Measurements from ENCODE around the gene C1QL1. TPM values are rescaled to one million over a fixed set of nuclear protein-coding genes. Genes with fewer than 3 reads are reported as not detected.

C1QL1 gene
- total RNA-seq, 1 experiment from 2014 or later, result 3.5 TPM

GRCh38 chr17:44956998-44957981, 10.8 kb downstream of the C1QL1 start:
- POLR2A ChIA-PET, result interaction anchor here (0.7 kb wide), 1 partner anchor 493 kb away, joined by 3 read pairs; no protein-coding TSS in a partner anchor
- Histone ChIP-seq H2AFZ (ENCODE audit: low read depth, low read length, poor library complexity, severe bottlenecking) (no peak overlapping the region), H3K79me2 (ENCODE audit: insufficient read depth, low read length) (no peaks in the 10 kb centered on the region), H3K36me3 (ENCODE audit: control insufficient read depth in 1 of 2, insufficient read depth in 2 of 2, low read length in 2 of 2) (no peaks in the 10 kb centered on the region), H3K27me3 (ENCODE audit: insufficient read depth, low read length) (no peaks in the 10 kb centered on the region), H3K4me2 (ENCODE audit: low read length) (no peak overlapping the region), H3K4me3 (replicated peaks in 1 of 2; ENCODE audit: low read depth in 1 of 2, low read length in 2 of 2) (no peak overlapping the region), H3K9ac (ENCODE audit: low read length) (no peak overlapping the region), H3K9me3 (ENCODE audit: control insufficient read depth in 1 of 2, insufficient read depth in 1 of 2, low read depth in 1 of 2, low read length in 2 of 2) (no peaks in the 10 kb centered on the region), H4K20me1 (ENCODE audit: insufficient read depth) (no peaks in the 10 kb centered on the region), H3K27ac (ENCODE audit: low read depth, low read length) (no peak overlapping the region), H3K9me2 (ENCODE audit: insufficient read depth) (no peaks in the 10 kb centered on the region), H3K4me1 (ENCODE audit: control insufficient read depth in 1 of 2, insufficient read depth in 2 of 2, low read length in 2 of 2) (peaks cover 6 to 11% of the 10 kb centered on the region in 2 experiments)
- TF ChIP-seq CEBPB (IDR thresholded peaks at IDR 0.05; ENCODE audit: low read depth), result no peak
- TF ChIP-seq FOSL1 (IDR thresholded peaks at IDR 0.05; ENCODE audit: low read depth), result no peak
- TF ChIP-seq POLR2A (IDR thresholded peaks at IDR 0.05; ENCODE audit: borderline replicate concordance, extremely low read depth, insufficient read depth, insufficient read length), result no peak
- TF ChIP-seq EGR1 (IDR thresholded peaks at IDR 0.05; ENCODE audit: low read depth), result no peak
- TF ChIP-seq EZH2 (IDR thresholded peaks at IDR 0.05), result no peak
- TF ChIP-seq ZFX (IDR thresholded peaks at IDR 0.05), result no peak
- no peak for TF ChIP-seq SRF (IDR thresholded peaks at IDR 0.05; ENCODE audit: low read depth)
- TF ChIP-seq YY1 (IDR thresholded peaks at IDR 0.05; ENCODE audit: extremely low read depth, insufficient replicate concordance, low read depth, low read length), result no peak
- no TSS peak for BruUV-seq (replicated peaks)
- RAD21 ChIA-PET (ENCODE audit: low non-redundant PET in 1 of 2, low total read pairs in 2 of 2, uncharacterized antibody in 2 of 2, unreplicated experiment in 2 of 2), result no interaction called here
- intact Hi-C loops (cut with micrococcal nuclease), result no loop called here
- no peak for ATAC-seq
- no peak for DNase-seq (ENCODE audit: low read depth, low spot score)
- CTCF ChIA-PET, result no interaction called here

- no peaks in the 10 kb centered on the region for H3K27me3 ChIP-seq (ENCODE audit: insufficient read depth, low read length)
- H3K9me3 ChIP-seq (ENCODE audit: control insufficient read depth in 1 of 2, insufficient read depth in 1 of 2, low read depth in 1 of 2, low read length in 2 of 2), result no peaks in the 10 kb centered on the region
- H3K4me3 ChIP-seq (replicated peaks in 1 of 2; ENCODE audit: low read depth in 1 of 2, low read length in 2 of 2), result no peak overlapping the region
- DNase-seq (ENCODE audit: low read depth, low spot score) (no peak), ATAC-seq (no peak)
- BruUV-seq (replicated peaks), result no TSS peak
- H4K20me1 ChIP-seq (ENCODE audit: insufficient read depth), result no peaks in the 10 kb centered on the region
- ChIA-PET CTCF (no interaction called here), RAD21 (ENCODE audit: low non-redundant PET in 1 of 2, low total read pairs in 2 of 2, uncharacterized antibody in 2 of 2, unreplicated experiment in 2 of 2) (no interaction called here), POLR2A (no interaction called here)
- H3K79me2 ChIP-seq (ENCODE audit: insufficient read depth, low read length), result no peaks in the 10 kb centered on the region
- H2AFZ ChIP-seq (ENCODE audit: low read depth, low read length, poor library complexity, severe bottlenecking), result no peak overlapping the region
- no peaks in the 10 kb centered on the region for H3K36me3 ChIP-seq (ENCODE audit: control insufficient read depth in 1 of 2, insufficient read depth in 2 of 2, low read length in 2 of 2)
- H3K9me2 ChIP-seq (ENCODE audit: insufficient read depth), result no peaks in the 10 kb centered on the region
- no peak overlapping the region for H3K9ac ChIP-seq (ENCODE audit: low read length)
- peaks cover 5 to 9% of the 10 kb centered on the region in 2 experiments for H3K4me1 ChIP-seq (ENCODE audit: control insufficient read depth in 1 of 2, insufficient read depth in 2 of 2, low read length in 2 of 2)
- intact Hi-C loops (cut with micrococcal nuclease), result no loop called here
- H3K4me2 ChIP-seq (ENCODE audit: low read length), result no peak overlapping the region
- H3K27ac ChIP-seq (ENCODE audit: low read depth, low read length), result no peak overlapping the region
- TF ChIP-seq CEBPB (IDR thresholded peaks at IDR 0.05; ENCODE audit: low read depth), result no peak
- no peak for TF ChIP-seq SP1 (IDR thresholded peaks at IDR 0.05; ENCODE audit: low read depth)
- TF ChIP-seq, protein P1, sequence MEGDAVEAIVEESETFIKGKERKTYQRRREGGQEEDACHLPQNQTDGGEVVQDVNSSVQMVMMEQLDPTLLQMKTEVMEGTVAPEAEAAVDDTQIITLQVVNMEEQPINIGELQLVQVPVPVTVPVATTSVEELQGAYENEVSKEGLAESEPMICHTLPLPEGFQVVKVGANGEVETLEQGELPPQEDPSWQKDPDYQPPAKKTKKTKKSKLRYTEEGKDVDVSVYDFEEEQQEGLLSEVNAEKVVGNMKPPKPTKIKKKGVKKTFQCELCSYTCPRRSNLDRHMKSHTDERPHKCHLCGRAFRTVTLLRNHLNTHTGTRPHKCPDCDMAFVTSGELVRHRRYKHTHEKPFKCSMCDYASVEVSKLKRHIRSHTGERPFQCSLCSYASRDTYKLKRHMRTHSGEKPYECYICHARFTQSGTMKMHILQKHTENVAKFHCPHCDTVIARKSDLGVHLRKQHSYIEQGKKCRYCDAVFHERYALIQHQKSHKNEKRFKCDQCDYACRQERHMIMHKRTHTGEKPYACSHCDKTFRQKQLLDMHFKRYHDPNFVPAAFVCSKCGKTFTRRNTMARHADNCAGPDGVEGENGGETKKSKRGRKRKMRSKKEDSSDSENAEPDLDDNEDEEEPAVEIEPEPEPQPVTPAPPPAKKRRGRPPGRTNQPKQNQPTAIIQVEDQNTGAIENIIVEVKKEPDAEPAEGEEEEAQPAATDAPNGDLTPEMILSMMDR (IDR thresholded peaks at IDR 0.05 in 2 of 3, conservative IDR thresholded peaks at IDR 0.05 in 1 of 3; ENCODE audit: borderline replicate concordance in 1 of 3, insufficient read depth in 1 of 3, low read depth in 2 of 3, low read length in 2 of 3), result no peak
- no peak for TF ChIP-seq YY1 (IDR thresholded peaks at IDR 0.05; ENCODE audit: extremely low read depth, insufficient replicate concordance, low read depth, low read length)
- TF ChIP-seq, protein P2, sequence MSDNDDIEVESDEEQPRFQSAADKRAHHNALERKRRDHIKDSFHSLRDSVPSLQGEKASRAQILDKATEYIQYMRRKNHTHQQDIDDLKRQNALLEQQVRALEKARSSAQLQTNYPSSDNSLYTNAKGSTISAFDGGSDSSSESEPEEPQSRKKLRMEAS (IDR thresholded peaks at IDR 0.05), result no peak
- TF ChIP-seq FOSL1 (IDR thresholded peaks at IDR 0.05; ENCODE audit: low read depth), result no peak
- TF ChIP-seq, protein P3, sequence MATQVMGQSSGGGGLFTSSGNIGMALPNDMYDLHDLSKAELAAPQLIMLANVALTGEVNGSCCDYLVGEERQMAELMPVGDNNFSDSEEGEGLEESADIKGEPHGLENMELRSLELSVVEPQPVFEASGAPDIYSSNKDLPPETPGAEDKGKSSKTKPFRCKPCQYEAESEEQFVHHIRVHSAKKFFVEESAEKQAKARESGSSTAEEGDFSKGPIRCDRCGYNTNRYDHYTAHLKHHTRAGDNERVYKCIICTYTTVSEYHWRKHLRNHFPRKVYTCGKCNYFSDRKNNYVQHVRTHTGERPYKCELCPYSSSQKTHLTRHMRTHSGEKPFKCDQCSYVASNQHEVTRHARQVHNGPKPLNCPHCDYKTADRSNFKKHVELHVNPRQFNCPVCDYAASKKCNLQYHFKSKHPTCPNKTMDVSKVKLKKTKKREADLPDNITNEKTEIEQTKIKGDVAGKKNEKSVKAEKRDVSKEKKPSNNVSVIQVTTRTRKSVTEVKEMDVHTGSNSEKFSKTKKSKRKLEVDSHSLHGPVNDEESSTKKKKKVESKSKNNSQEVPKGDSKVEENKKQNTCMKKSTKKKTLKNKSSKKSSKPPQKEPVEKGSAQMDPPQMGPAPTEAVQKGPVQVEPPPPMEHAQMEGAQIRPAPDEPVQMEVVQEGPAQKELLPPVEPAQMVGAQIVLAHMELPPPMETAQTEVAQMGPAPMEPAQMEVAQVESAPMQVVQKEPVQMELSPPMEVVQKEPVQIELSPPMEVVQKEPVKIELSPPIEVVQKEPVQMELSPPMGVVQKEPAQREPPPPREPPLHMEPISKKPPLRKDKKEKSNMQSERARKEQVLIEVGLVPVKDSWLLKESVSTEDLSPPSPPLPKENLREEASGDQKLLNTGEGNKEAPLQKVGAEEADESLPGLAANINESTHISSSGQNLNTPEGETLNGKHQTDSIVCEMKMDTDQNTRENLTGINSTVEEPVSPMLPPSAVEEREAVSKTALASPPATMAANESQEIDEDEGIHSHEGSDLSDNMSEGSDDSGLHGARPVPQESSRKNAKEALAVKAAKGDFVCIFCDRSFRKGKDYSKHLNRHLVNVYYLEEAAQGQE (IDR thresholded peaks at IDR 0.05; ENCODE audit: low read depth), result no peak
Observed at GRCh38 chr17:44955674-44956425, 12.3 kb downstream of the C1QL1 start.
